ENCODE measurements around the gene ELN.

DNA sequence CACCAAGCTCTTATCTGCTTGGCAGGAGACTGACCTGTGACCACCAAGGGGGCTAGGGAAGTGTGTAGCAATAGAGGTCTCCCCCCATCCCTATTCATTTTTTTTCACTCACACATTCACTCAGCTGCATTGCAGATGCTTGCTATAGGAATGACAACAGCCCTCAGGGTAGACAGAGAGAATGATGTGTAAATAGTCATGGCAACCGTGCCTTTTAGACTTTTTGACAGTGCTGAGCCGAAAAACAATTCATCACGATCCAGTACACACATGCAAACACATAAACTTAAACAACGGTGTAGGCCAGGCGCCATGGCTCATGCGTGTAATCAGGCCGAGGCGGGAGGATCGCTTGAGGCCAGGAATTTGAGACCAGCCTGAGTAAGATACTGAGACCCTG lies 7.6 kb upstream of the ELN start:
- TF ChIP-seq POLR2A (IDR thresholded peaks at IDR 0.05) (no peak), POLR2AphosphoS5 (IDR thresholded peaks at IDR 0.05) (no peak)
- TF ChIP-seq, protein P1, sequence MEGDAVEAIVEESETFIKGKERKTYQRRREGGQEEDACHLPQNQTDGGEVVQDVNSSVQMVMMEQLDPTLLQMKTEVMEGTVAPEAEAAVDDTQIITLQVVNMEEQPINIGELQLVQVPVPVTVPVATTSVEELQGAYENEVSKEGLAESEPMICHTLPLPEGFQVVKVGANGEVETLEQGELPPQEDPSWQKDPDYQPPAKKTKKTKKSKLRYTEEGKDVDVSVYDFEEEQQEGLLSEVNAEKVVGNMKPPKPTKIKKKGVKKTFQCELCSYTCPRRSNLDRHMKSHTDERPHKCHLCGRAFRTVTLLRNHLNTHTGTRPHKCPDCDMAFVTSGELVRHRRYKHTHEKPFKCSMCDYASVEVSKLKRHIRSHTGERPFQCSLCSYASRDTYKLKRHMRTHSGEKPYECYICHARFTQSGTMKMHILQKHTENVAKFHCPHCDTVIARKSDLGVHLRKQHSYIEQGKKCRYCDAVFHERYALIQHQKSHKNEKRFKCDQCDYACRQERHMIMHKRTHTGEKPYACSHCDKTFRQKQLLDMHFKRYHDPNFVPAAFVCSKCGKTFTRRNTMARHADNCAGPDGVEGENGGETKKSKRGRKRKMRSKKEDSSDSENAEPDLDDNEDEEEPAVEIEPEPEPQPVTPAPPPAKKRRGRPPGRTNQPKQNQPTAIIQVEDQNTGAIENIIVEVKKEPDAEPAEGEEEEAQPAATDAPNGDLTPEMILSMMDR (IDR thresholded peaks at IDR 0.05) = no peak
